BLaER1 (cell line): ENCODE results near the gene SON.
"Not testable (repeated sequence)": the region's sequence is repeated elsewhere in the genome, so short reads cannot be mapped to it uniquely, and the experiment has no call there.

Source experiments
- H3K27ac ChIP-seq: shearing (Covaris generic); formaldehyde crosslinking; 2 replicates; pipeline ENCODE4 v1.8.1; 2022
- H3K27me3 ChIP-seq: shearing (Covaris generic); formaldehyde crosslinking; 2 replicates; pipeline ENCODE4 v1.8.1; 2022
- H3K36me3 ChIP-seq: shearing (Covaris generic); formaldehyde crosslinking; 2 replicates; pipeline ENCODE4 v1.8.1; 2022
- H3K4me1 ChIP-seq: shearing (Covaris generic); formaldehyde crosslinking; 2 replicates; pipeline ENCODE4 v1.8.1; 2022
- H3K4me2 ChIP-seq: shearing (Covaris generic); formaldehyde crosslinking; 2 replicates; pipeline ENCODE4 v1.8.1; 2022
- H3K4me3 ChIP-seq: shearing (Covaris generic); formaldehyde crosslinking; 2 replicates; pipeline ENCODE4 v1.8.1; 2022
- H3K9ac ChIP-seq: shearing (Covaris generic); formaldehyde crosslinking; 2 replicates; pipeline ENCODE4 v1.8.1; 2022
- H3K9me3 ChIP-seq: shearing (Covaris generic); formaldehyde crosslinking; 2 replicates; pipeline ENCODE4 v1.8.1; 2022
- H4K20me1 ChIP-seq: shearing (Covaris generic); formaldehyde crosslinking; 2 replicates; pipeline ENCODE4 v1.8.1; 2022
- Cebpa-rat ChIP-seq: shearing (Covaris generic); IDR thresholded peaks from 2 replicates; pipeline ENCODE4 v1.8.1; 2022

Gene SON

DNA sequence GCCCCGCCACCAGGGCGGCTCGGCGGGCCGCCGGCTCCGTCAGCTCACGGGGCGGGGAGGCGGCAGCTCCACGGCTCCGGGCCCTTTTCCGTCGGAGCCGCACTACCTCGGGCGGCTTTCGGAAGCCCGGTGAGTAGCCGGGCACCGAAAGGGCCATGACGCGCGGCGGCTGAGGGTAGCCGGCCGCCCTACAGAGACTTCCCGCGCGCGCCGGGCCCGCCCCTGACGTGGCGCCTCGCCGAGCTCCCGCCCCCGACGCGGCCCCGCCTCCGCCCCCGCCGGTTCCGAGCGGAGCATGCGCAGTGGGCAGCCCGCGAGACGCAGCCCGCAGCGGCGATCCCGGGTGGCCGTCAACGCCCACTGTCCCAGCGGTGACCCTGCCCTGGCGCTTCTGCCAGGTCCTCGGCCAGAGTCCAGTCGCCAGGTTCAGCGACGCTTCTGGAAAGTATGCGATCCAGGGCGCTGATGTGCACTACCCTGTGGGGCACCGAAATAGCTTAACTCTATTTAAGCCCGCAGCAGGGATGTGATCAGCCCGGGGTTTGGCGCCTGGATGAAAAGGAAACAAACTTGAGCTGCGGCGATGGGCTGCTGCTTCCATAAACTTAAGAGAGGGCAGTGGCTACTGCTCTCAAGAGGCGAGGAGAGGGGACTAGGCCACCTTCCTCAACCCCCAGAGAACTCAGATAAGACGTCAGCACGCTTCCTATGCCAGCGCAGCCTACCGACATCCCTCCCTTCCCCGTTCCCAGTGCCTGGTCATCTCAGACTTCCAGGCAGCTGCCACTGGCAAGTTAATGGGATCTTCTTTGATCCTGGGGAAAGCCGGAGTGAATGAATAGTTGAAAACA lies 45.9 kb downstream of the SON start, which contains the start of gene DONSON:
Gene DONSON (minus strand): TSS at position 200 of the 851 bp plus-strand sequence. CDS start 43 bp downstream, at position 157.
- H3K4me3 ChIP-seq, result peak within 1 kb of the TSS; percentile 85
- TF ChIP-seq Cebpa-rat, result no peak
- peak within 1 kb of the TSS; percentile 88 for H3K9ac ChIP-seq
- peaks cover 17% of the 10 kb centered on the region; the same call in 1 of the 2 replicates for H3K36me3 ChIP-seq
- peak within 1 kb of the TSS; percentile 79 for H3K27ac ChIP-seq
- H4K20me1 ChIP-seq, result no peaks in the 10 kb centered on the region
- peaks cover 22% of the 10 kb centered on the region for H3K4me1 ChIP-seq
- H3K9me3 ChIP-seq, result no peaks in the 10 kb centered on the region
- peak within 1 kb of the TSS; percentile 95 for H3K4me2 ChIP-seq
- H3K27me3 ChIP-seq, result no peaks in the 10 kb centered on the region

DNA sequence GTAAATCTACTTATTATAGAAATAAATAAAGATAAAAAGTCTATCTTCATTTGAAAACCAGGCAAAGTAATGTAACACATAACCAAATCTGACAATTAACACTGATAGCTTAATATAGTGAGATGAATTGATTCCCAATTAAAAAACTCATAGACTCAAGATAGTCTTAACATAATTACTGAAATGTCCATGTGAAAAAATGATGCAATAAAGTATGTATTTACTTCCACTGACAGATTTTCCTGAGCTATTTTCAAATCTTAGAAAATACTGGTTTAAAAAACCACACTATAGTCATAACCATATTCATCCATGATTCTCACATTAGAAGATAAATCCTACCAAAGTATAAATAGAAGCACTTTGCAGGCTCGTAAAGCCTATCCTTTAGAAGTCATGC lies 55.2 kb downstream of the SON start:
- TF ChIP-seq Cebpa-rat, result no peak
- Histone ChIP-seq H3K4me3 (no peak overlapping the region), H3K27ac (no peak overlapping the region), H3K9ac (no peak overlapping the region), H3K4me2 (no peak overlapping the region), H3K4me1 (no peaks in the 10 kb centered on the region), H3K36me3 (peaks cover 91% of the 10 kb centered on the region), H3K9me3 (no peaks in the 10 kb centered on the region), H4K20me1 (no peaks in the 10 kb centered on the region), H3K27me3 (no peaks in the 10 kb centered on the region)

- H3K27me3 ChIP-seq, result no peaks in the 10 kb centered on the region
- no peak overlapping the region for H3K4me3 ChIP-seq
- no peaks in the 10 kb centered on the region for H3K9me3 ChIP-seq
- H3K4me2 ChIP-seq, result no peak overlapping the region
- no peak overlapping the region for H3K27ac ChIP-seq
- H3K36me3 ChIP-seq, result peaks cover 74% of the 10 kb centered on the region
- no peaks in the 10 kb centered on the region for H4K20me1 ChIP-seq
- no peak overlapping the region for H3K9ac ChIP-seq
- TF ChIP-seq Cebpa-rat, result no peak
- no peaks in the 10 kb centered on the region for H3K4me1 ChIP-seq
These were observed 65.7 kb downstream of the SON start for GRCh38 chr21:33608559-33608958.

DNA sequence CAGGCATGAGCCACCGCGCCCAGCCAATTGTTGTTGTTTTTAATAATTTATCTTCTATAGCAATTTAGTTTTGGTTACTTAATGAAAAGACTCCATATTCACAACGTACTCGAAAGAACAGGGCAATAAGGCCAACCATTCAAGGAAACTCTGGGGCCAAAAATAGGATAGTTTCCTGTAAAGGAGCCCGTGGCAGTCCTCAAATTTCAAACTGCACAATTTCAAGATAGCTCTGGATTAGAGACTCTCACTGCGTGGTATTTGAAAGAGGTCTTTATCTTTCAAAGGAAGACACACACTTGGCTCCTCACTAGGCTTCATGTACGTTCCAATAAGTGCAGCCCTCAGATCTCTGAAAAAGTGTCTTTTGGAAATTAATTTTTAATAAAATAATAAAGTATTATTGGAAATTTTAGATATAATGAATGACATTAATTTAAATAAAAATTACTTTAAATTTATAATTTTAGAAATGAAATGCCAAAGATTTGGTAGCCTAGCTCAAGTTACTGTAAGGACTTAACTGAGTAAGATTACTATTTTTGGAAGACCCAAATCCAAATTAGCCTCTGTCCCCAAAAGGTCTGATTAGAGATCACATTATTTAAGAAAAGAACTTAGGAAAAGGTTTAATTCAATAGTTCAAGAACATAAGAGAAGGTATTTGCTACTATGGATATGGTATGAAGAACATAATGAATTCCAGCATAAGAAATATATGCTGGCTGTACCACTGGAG lies 68.3 kb downstream of the SON start:
- Histone ChIP-seq H3K36me3 (peaks cover 80% of the 10 kb centered on the region), H3K27ac (no peak overlapping the region), H3K4me3 (no peak overlapping the region), H3K9me3 (no peaks in the 10 kb centered on the region), H4K20me1 (no peaks in the 10 kb centered on the region), H3K27me3 (no peaks in the 10 kb centered on the region), H3K9ac (no peak overlapping the region), H3K4me1 (no peaks in the 10 kb centered on the region), H3K4me2 (no peak overlapping the region)
- no peak for TF ChIP-seq Cebpa-rat

DNA sequence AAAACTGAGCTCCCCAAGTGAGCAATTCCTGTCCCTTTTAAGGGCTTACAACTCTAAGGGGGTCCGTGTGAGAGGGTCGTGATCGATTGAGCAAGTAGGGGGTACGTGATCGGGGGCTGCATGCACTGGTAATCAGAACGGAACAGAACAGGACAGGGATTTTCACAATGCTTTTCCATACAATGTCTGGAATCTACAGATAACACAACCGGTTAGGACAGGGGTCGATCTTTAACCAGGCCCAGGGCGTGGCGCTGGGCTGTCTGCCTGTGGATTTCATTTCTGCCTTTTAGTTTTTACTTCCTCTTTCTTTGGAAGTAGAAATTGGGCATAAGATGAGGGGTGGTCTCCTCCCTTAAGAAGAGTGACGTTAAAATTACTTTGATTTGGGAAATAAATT lies 74.7 kb downstream of the SON start:
- H3K9me3 ChIP-seq, H3K4me1 ChIP-seq, H3K9ac ChIP-seq, H3K4me3 ChIP-seq, H3K4me2 ChIP-seq, H3K27me3 ChIP-seq, H3K27ac ChIP-seq, H4K20me1 ChIP-seq: not testable (repeated sequence)
- H3K36me3 ChIP-seq, result peaks cover 89% of the 10 kb centered on the region

DNA sequence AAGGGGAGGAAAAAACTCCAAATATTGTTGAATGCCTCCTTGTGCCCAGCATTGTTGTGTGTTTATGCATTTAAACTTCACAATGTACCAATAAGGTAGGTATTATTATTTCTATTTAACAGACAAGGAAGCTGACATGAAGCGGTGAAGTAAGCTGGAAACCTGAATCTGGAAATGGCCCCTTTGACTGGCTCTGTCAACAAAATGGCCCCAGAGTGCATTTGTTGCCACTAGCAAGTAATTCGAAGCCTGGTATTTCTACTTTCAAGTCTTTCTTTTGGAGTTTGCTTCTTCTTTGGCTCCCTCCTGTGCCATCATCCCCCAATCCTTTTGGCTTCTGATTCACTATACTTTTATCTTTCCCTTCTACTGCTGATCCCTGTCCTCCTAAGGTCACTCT lies 75.6 kb downstream of the SON start:
- H3K27me3 ChIP-seq, result no peaks in the 10 kb centered on the region
- no peak overlapping the region for H3K4me2 ChIP-seq
- no peak for TF ChIP-seq Cebpa-rat
- H3K9ac ChIP-seq, result no peak overlapping the region
- H3K4me3 ChIP-seq, result no peak overlapping the region
- no peak overlapping the region for H3K27ac ChIP-seq
- H3K4me1 ChIP-seq, result no peaks in the 10 kb centered on the region
- H3K36me3 ChIP-seq, result peaks cover 90% of the 10 kb centered on the region
- no peaks in the 10 kb centered on the region for H3K9me3 ChIP-seq
- H4K20me1 ChIP-seq, result no peaks in the 10 kb centered on the region

GRCh38 chr21:33619726-33620125 lies 76.9 kb downstream of the SON start:
- no peaks in the 10 kb centered on the region for H3K4me1 ChIP-seq
- H3K9me3 ChIP-seq, result no peaks in the 10 kb centered on the region
- H3K36me3 ChIP-seq, result peaks cover 86% of the 10 kb centered on the region
- no peaks in the 10 kb centered on the region; the same call in 1 of the 2 replicates for H4K20me1 ChIP-seq
- TF ChIP-seq Cebpa-rat, result no peak
- no peak overlapping the region for H3K4me3 ChIP-seq
- no peak overlapping the region for H3K9ac ChIP-seq
- H3K27ac ChIP-seq, result no peak overlapping the region
- no peaks in the 10 kb centered on the region for H3K27me3 ChIP-seq
- H3K4me2 ChIP-seq, result no peak overlapping the region

- H3K9ac ChIP-seq, result no peak overlapping the region
- H4K20me1 ChIP-seq, result peaks cover 23% of the 10 kb centered on the region; the same call in 1 of the 2 replicates
- H3K27ac ChIP-seq, result no peak overlapping the region
- H3K36me3 ChIP-seq, result peaks cover 91% of the 10 kb centered on the region
- H3K27me3 ChIP-seq, result no peaks in the 10 kb centered on the region
- TF ChIP-seq Cebpa-rat, result no peak
- H3K4me2 ChIP-seq, result no peak overlapping the region
- no peaks in the 10 kb centered on the region for H3K9me3 ChIP-seq
- no peaks in the 10 kb centered on the region for H3K4me1 ChIP-seq
- H3K4me3 ChIP-seq, result no peak overlapping the region
These were observed 79.4 kb downstream of the SON start for GRCh38 chr21:33622253-33622652.

- not testable (repeated sequence) for H3K4me2 ChIP-seq, H3K9ac ChIP-seq, H3K4me3 ChIP-seq, H3K9me3 ChIP-seq, H3K4me1 ChIP-seq, H3K27ac ChIP-seq, H3K27me3 ChIP-seq
- Histone ChIP-seq H3K36me3 (peaks cover 87% of the 10 kb centered on the region), H4K20me1 (peaks cover 49% of the 10 kb centered on the region)
These were observed 83.3 kb downstream of the SON start for GRCh38 chr21:33626151-33626550.
